Measurements from ENCODE around the gene PSAP. TPM values are rescaled to one million over a fixed set of nuclear protein-coding genes. Genes with fewer than 3 reads are reported as not detected.
A peak's percentile ranks its signal among the peaks of the same experiment; 100 is the strongest.
"Not testable (repeated sequence)": the region's sequence is repeated elsewhere in the genome, so short reads cannot be mapped to it uniquely, and the experiment has no call there.

The PSAP gene
- total RNA-seq (100 to 1,000 TPM; 191 to 206 TPM), total RNA-seq (135 to 502 (median 265) reads per million in 172 experiments)
- polyA plus RNA-seq (2013, experiment 1 of 2) = 509 TPM
- polyA plus RNA-seq (2013, experiment 2 of 2) = 410 TPM

GRCh38 chr10:71850743-71851464 lies at the start of gene PSAP:
PSAP (minus strand) TSS chr10:71851251; CDS start chr10:71851221, 30 bp downstream.
- peaks cover 50% of the 10 kb centered on the region for H3K4me1 Mint-ChIP-seq (ENCODE audit: low read depth)
- intact Hi-C loops (cut with DNase I, micrococcal nuclease) = loop anchor here (1.0 to 10.0 kb wide), 5 partner anchors 41 to 1614 kb away; partner anchors contain the start of genes MCU (in 1 of the 2), MICU1 (in 1 of the 2) and VSIR (in 1 of the 2)
- H3K27ac Mint-ChIP-seq = peak within 1 kb of the TSS; percentile 85

GRCh38 chr10:71900441-71901180 lies 49.6 kb upstream of the PSAP start:
- Histone ChIP-seq H3K4me3 (ENCODE audit: low read length) (no peak overlapping the region), H3K27me3 (ENCODE audit: control insufficient read depth in 1 of 2, insufficient read depth in 2 of 2, low read length in 2 of 2) (no peaks in the 10 kb centered on the region), H3K27ac (ENCODE audit: low read depth in 1 of 2, low read length in 2 of 2) (no peak overlapping the region), H3K9me3 (ENCODE audit: control insufficient read depth in 1 of 2, insufficient read depth in 1 of 2, low read length in 2 of 2) (peaks cover 0 to 8% of the 10 kb centered on the region in 2 experiments), H3K36me3 (ENCODE audit: insufficient read depth, low read length) (no peaks in the 10 kb centered on the region), H3K4me1 (ENCODE audit: insufficient read depth, low read length) (peaks cover 6% of the 10 kb centered on the region)
- no peaks in the 10 kb centered on the region for H3K36me3 Mint-ChIP-seq (ENCODE audit: low read depth)
- ATAC-seq (ENCODE audit: poor library complexity) (no peak), DNase-seq (no peak)
- H3K4me1 Mint-ChIP-seq (ENCODE audit: low read depth) = peaks cover 15% of the 10 kb centered on the region
- H3K4me3 Mint-ChIP-seq = no peak overlapping the region
- no peaks in the 10 kb centered on the region for H3K27me3 Mint-ChIP-seq
- no peak overlapping the region for H3K27ac Mint-ChIP-seq
- intact Hi-C loops (cut with DNase I, micrococcal nuclease) = loop anchor here in 1 of 2 experiments (5.0 kb wide), 1 partner anchor 57 kb away; no protein-coding TSS in a partner anchor
- no peak for TF ChIP-seq CTCF (IDR thresholded peaks at IDR 0.05)
- POLR2A ChIA-PET = no interaction called here
- no peaks in the 10 kb centered on the region for H3K9me3 Mint-ChIP-seq
- CTCF ChIA-PET = no interaction called here

More at GRCh38 chr10:71850743-71851464, at the start of gene PSAP:
- peak; percentile 97 to 99 (median 98) for DNase-seq
- H3K27me3 ChIP-seq (ENCODE audit: control insufficient read depth in 1 of 2, insufficient read depth in 2 of 2, low read length in 2 of 2) = no peaks in the 10 kb centered on the region
- H3K9me3 ChIP-seq (ENCODE audit: control insufficient read depth in 1 of 2, insufficient read depth in 1 of 2, low read length in 2 of 2) = no peaks in the 10 kb centered on the region
- Mint-ChIP-seq H3K27me3 (no peaks in the 10 kb centered on the region), H3K4me3 (peak within 1 kb of the TSS; percentile 96), H3K9me3 (no peaks in the 10 kb centered on the region), H3K36me3 (ENCODE audit: low read depth) (peaks cover 7% of the 10 kb centered on the region)
- ChIA-PET POLR2A (interaction anchor here (0.5 to 2.6 kb wide), 25 partner anchors 8 to 1704 kb away, joined by 3 to 27 read pairs (median 4); partner anchors contain the start of genes EIF4EBP2, SLC29A3, TYSND1 and VSIR), CTCF (interaction anchor here (1.0 to 1.2 kb wide), 3 partner anchors 39 to 78 kb away, joined by 3 to 6 read pairs (median 3); partner anchors contain the start of gene VSIR)
- H3K36me3 ChIP-seq (ENCODE audit: insufficient read depth, low read length) = no peaks in the 10 kb centered on the region
- peaks cover 33% of the 10 kb centered on the region for H3K4me1 ChIP-seq (ENCODE audit: insufficient read depth, low read length)
- peak; percentile 96 for ATAC-seq (ENCODE audit: poor library complexity)
- peak within 1 kb of the TSS; percentile 99 for H3K4me3 ChIP-seq (ENCODE audit: low read length)
- TF ChIP-seq CTCF (IDR thresholded peaks at IDR 0.05) = no peak
- peak within 1 kb of the TSS; percentile 47 to 85 for H3K27ac ChIP-seq (ENCODE audit: low read depth in 1 of 2, low read length in 2 of 2)

- no peak overlapping the region for H3K4me3 ChIP-seq (ENCODE audit: low read length)
Observed at GRCh38 chr10:71899665-71900412, 48.8 kb upstream of the PSAP start.

GRCh38 chr10:71898346-71898745 lies 47.3 kb upstream of the PSAP start:
- intact Hi-C loops (cut with DNase I, micrococcal nuclease) = loop anchor here (2.0 to 5.0 kb wide), 4 partner anchors 149 to 586 kb away; no protein-coding TSS in a partner anchor
- POLR2A ChIA-PET; H3K9me3 Mint-ChIP-seq; H3K27ac Mint-ChIP-seq; H3K27me3 Mint-ChIP-seq; H3K27ac ChIP-seq (ENCODE audit: low read depth in 1 of 2, low read length in 2 of 2); H3K9me3 ChIP-seq (ENCODE audit: control insufficient read depth in 1 of 2, insufficient read depth in 1 of 2, low read length in 2 of 2); H3K4me1 ChIP-seq (ENCODE audit: insufficient read depth, low read length); H3K27me3 ChIP-seq (ENCODE audit: control insufficient read depth in 1 of 2, insufficient read depth in 2 of 2, low read length in 2 of 2); H3K36me3 Mint-ChIP-seq (ENCODE audit: low read depth); CTCF ChIA-PET; H3K36me3 ChIP-seq (ENCODE audit: insufficient read depth, low read length); ATAC-seq (ENCODE audit: poor library complexity); H3K4me3 ChIP-seq (ENCODE audit: low read length); H3K4me3 Mint-ChIP-seq; DNase-seq: not testable (repeated sequence)
- H3K4me1 Mint-ChIP-seq (ENCODE audit: low read depth) = peaks cover 15% of the 10 kb centered on the region

More at GRCh38 chr10:71899665-71900412, 48.8 kb upstream of the PSAP start:
- peaks cover 6% of the 10 kb centered on the region for H3K4me1 ChIP-seq (ENCODE audit: insufficient read depth, low read length)
- no peak for ATAC-seq (ENCODE audit: poor library complexity)
- H3K4me1 Mint-ChIP-seq (ENCODE audit: low read depth) = peaks cover 15% of the 10 kb centered on the region
- H3K9me3 ChIP-seq (ENCODE audit: control insufficient read depth in 1 of 2, insufficient read depth in 1 of 2, low read length in 2 of 2) = peaks cover 0 to 8% of the 10 kb centered on the region in 2 experiments
- no peaks in the 10 kb centered on the region for H3K27me3 Mint-ChIP-seq
- H3K27ac ChIP-seq (ENCODE audit: low read depth in 1 of 2, low read length in 2 of 2) = no peak overlapping the region
- CTCF ChIA-PET = no interaction called here
- no peak overlapping the region for H3K27ac Mint-ChIP-seq
- no peak for DNase-seq
- H3K36me3 Mint-ChIP-seq (ENCODE audit: low read depth) = no peaks in the 10 kb centered on the region
- no peaks in the 10 kb centered on the region for H3K36me3 ChIP-seq (ENCODE audit: insufficient read depth, low read length)
- no peak overlapping the region for H3K4me3 Mint-ChIP-seq
- no peak for TF ChIP-seq CTCF (IDR thresholded peaks at IDR 0.05)
- no peaks in the 10 kb centered on the region for H3K27me3 ChIP-seq (ENCODE audit: control insufficient read depth in 1 of 2, insufficient read depth in 2 of 2, low read length in 2 of 2)
- POLR2A ChIA-PET = no interaction called here
- intact Hi-C loops (cut with DNase I, micrococcal nuclease) = loop anchor here (2.0 to 5.0 kb wide), 5 partner anchors 57 to 588 kb away; no protein-coding TSS in a partner anchor
- H3K9me3 Mint-ChIP-seq = no peaks in the 10 kb centered on the region

All from CD4-positive, alpha-beta T cell (primary cell).